Measurements from ENCODE around the gene CCDC116.
"Not testable (repeated sequence)": the region's sequence is repeated elsewhere in the genome, so short reads cannot be mapped to it uniquely, and the experiment has no call there.

The CCDC116 gene

GRCh38 chr22:21605887-21606564 lies 26.5 kb upstream of the CCDC116 start:
- TF ChIP-seq EZH2 (optimal IDR thresholded peaks at IDR 0.05; ENCODE audit: low read depth, low read length): no peak
- no peak for TF ChIP-seq EZH2phosphoT487 (IDR thresholded peaks at IDR 0.05; ENCODE audit: low read length)
- no peak for TF ChIP-seq CTCF (IDR thresholded peaks at IDR 0.05; ENCODE audit: low read length)
- Histone ChIP-seq H3F3A (ENCODE audit: insufficient read depth, low read length) (no peaks in the 10 kb centered on the region), H3K4me1 (ENCODE audit: low read length) (no peaks in the 10 kb centered on the region), H3K27ac (ENCODE audit: low read length) (no peak overlapping the region), H3K4me3 (ENCODE audit: low read length) (no peak overlapping the region), H3K27me3 (replicated peaks; ENCODE audit: insufficient read depth, low read length) (no peaks in the 10 kb centered on the region), H3K36me3 (replicated peaks; ENCODE audit: insufficient read depth, low read length) (peaks cover 1% of the 10 kb centered on the region; the same call in 1 of the 2 replicates), H4K20me1 (ENCODE audit: insufficient read depth, low read length) (peaks cover 19% of the 10 kb centered on the region), H3K4me2 (ENCODE audit: low read depth, low read length) (no peak overlapping the region), H3K9me3 (replicated peaks; ENCODE audit: insufficient read depth, low read length) (no peaks in the 10 kb centered on the region), H3K9ac (ENCODE audit: low read length) (no peak overlapping the region), H3K79me2 (ENCODE audit: low read length) (peaks cover 96% of the 10 kb centered on the region), H2AFZ (ENCODE audit: low read length) (no peak overlapping the region), H3K9me2 (replicated peaks; ENCODE audit: insufficient read depth, low read length) (no peaks in the 10 kb centered on the region)
- no peak for DNase-seq

DNA sequence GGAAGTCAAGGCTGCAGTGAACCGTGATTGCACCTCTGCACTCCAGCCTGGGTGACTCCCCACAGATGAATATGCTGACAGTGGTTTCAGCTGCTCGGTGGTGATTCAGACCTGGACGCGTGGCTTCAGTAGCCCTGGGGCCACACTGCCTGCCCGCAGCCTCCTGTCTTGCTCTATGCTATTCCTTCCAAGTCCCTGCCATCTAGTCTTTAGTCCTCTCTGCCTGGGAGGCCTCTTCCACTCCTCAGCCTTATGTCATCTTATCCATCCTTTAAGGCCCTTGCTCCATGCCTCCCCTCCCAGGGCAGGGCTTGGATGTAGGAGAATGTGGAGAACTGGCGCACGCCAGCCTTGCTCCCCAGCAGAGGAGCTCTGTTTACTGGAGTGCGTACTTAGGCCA lies 25.8 kb upstream of the CCDC116 start:
- H3F3A ChIP-seq (ENCODE audit: insufficient read depth, low read length): no peaks in the 10 kb centered on the region
- H3K4me1 ChIP-seq (ENCODE audit: low read length): no peaks in the 10 kb centered on the region
- no peaks in the 10 kb centered on the region for H3K27me3 ChIP-seq (replicated peaks; ENCODE audit: insufficient read depth, low read length)
- no peak overlapping the region for H3K27ac ChIP-seq (ENCODE audit: low read length)
- H4K20me1 ChIP-seq (ENCODE audit: insufficient read depth, low read length): peaks cover 19% of the 10 kb centered on the region
- no peak overlapping the region for H3K4me2 ChIP-seq (ENCODE audit: low read depth, low read length)
- H3K9ac ChIP-seq (ENCODE audit: low read length): no peak overlapping the region
- DNase-seq: no peak
- peaks cover 96% of the 10 kb centered on the region for H3K79me2 ChIP-seq (ENCODE audit: low read length)
- H2AFZ ChIP-seq (ENCODE audit: low read length): no peak overlapping the region
- no peaks in the 10 kb centered on the region for H3K9me3 ChIP-seq (replicated peaks; ENCODE audit: insufficient read depth, low read length)
- TF ChIP-seq EZH2phosphoT487 (IDR thresholded peaks at IDR 0.05; ENCODE audit: low read length): no peak
- H3K36me3 ChIP-seq (replicated peaks; ENCODE audit: insufficient read depth, low read length): peaks cover 6% of the 10 kb centered on the region; the same call in 1 of the 2 replicates
- H3K4me3 ChIP-seq (ENCODE audit: low read length): no peak overlapping the region
- H3K9me2 ChIP-seq (replicated peaks; ENCODE audit: insufficient read depth, low read length): no peaks in the 10 kb centered on the region

DNA sequence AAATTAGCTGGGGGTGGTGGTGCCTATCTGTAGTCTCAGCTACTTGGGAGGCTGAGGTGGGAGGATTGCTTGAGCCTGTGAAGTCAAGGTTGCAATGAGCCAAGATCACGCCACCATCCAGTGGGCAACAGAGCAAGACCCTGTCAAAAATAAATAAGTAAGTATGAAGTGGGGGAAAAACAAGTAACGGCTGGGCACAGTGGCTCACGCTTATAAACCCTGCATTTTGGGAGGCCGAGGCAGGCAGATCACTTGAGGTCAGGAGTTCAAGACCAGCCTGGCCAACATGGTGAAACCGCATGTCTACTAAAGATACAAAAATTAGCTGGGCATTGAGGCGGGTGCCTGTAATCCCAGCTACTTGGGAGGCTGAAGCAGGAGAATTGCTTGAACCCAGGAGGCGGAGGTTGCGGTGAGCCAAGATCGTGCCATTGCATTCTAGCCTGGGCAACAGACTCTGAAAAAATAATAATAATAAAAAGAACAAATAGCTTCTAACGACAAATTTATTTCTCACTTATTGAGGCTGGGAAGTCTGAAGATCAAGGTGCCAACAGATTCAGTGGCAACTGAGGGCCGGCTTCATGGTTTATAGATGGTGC lies 22.9 kb upstream of the CCDC116 start:
- Histone ChIP-seq H4K20me1 (ENCODE audit: insufficient read depth, low read length) (peaks cover 16% of the 10 kb centered on the region), H3K79me2 (ENCODE audit: low read length) (peaks cover 97% of the 10 kb centered on the region)
- not testable (repeated sequence) for H3K4me1 ChIP-seq (ENCODE audit: low read length)

DNA sequence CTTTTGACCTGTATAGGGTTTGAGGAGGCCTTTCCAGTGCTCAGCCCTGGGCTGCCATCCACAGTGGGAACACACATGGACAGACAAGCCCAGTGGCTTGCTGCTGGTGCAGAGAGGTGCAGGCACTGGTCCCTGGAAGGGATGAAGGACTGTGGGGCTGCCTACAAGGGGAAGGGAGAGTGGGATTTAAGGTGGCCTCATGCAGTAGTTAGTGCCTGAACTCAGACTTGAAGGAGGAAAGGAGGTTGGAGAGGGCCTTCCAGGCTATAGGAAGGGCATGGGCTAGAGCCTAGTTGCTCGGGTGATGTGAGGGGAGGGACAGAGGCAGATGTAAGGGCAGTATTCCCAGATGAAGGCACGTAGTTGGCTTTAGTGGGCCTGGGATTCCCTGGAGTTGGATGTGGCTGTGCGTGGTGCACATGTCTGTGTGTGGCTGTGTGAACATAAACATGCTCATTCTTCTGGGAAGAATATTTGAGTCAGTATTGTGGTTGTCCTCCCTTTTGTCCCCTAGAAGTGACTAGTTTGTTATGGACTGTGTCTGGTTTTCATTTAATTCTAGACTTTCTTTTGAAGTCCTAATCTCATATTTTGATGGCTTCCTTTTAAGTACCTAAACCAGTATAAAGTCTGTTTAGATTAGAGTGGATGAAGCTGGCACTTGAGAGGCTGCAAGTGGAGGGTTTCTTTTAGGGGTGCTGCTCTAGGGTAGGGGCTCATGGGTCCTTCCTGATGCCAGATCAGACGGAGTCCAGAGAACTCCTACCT lies 21.2 kb upstream of the CCDC116 start:
- Histone ChIP-seq H3K27ac (ENCODE audit: low read length) (no peak overlapping the region), H3K79me2 (ENCODE audit: low read length) (peaks cover 95% of the 10 kb centered on the region), H2AFZ (ENCODE audit: low read length) (no peak overlapping the region), H3K9ac (ENCODE audit: low read length) (no peak overlapping the region), H3K4me2 (ENCODE audit: low read depth, low read length) (no peak overlapping the region), H3K36me3 (replicated peaks; ENCODE audit: insufficient read depth, low read length) (peaks cover 11% of the 10 kb centered on the region), H3K27me3 (replicated peaks; ENCODE audit: insufficient read depth, low read length) (no peaks in the 10 kb centered on the region), H3K9me3 (replicated peaks; ENCODE audit: insufficient read depth, low read length) (no peaks in the 10 kb centered on the region), H3K9me2 (replicated peaks; ENCODE audit: insufficient read depth, low read length) (no peaks in the 10 kb centered on the region), H3F3A (ENCODE audit: insufficient read depth, low read length) (no peaks in the 10 kb centered on the region), H4K20me1 (ENCODE audit: insufficient read depth, low read length) (peaks cover 16% of the 10 kb centered on the region), H3K4me1 (ENCODE audit: low read length) (no peaks in the 10 kb centered on the region), H3K4me3 (ENCODE audit: low read length) (no peak overlapping the region)
- no peak for DNase-seq
- TF ChIP-seq EZH2 (optimal IDR thresholded peaks at IDR 0.05; ENCODE audit: low read depth, low read length) (no peak), CTCF (IDR thresholded peaks at IDR 0.05; ENCODE audit: low read length) (no peak), EZH2phosphoT487 (IDR thresholded peaks at IDR 0.05; ENCODE audit: low read length) (no peak)

More for the DNA sequence above, 22.9 kb upstream of the CCDC116 start:
- not testable (repeated sequence) for H3K27ac ChIP-seq (ENCODE audit: low read length); H3K9ac ChIP-seq (ENCODE audit: low read length); DNase-seq; H3K4me2 ChIP-seq (ENCODE audit: low read depth, low read length); H3K4me3 ChIP-seq (ENCODE audit: low read length); H3K9me2 ChIP-seq (replicated peaks; ENCODE audit: insufficient read depth, low read length); H3K9me3 ChIP-seq (replicated peaks; ENCODE audit: insufficient read depth, low read length); H2AFZ ChIP-seq (ENCODE audit: low read length); H3K27me3 ChIP-seq (replicated peaks; ENCODE audit: insufficient read depth, low read length); H3F3A ChIP-seq (ENCODE audit: insufficient read depth, low read length)
- H3K36me3 ChIP-seq (replicated peaks; ENCODE audit: insufficient read depth, low read length): peaks cover 11% of the 10 kb centered on the region; the same call in 1 of the 2 replicates

Data from MM.1S (cell line).